ENCODE data around the gene CEACAM21.

GRCh38 chr19:41624515-41624914 lies 48.5 kb downstream of the CEACAM21 start:
- TF ChIP-seq CTCF (IDR thresholded peaks at IDR 0.05; ENCODE audit: low read length), result no peak
- TF ChIP-seq EZH2 (optimal IDR thresholded peaks at IDR 0.05; ENCODE audit: low read depth, low read length), result no peak
